Measurements from ENCODE around the gene COX8A.

GRCh38 chr11:63940786-63941185 lies 33.6 kb upstream of the COX8A start:
- TF ChIP-seq, protein P1, sequence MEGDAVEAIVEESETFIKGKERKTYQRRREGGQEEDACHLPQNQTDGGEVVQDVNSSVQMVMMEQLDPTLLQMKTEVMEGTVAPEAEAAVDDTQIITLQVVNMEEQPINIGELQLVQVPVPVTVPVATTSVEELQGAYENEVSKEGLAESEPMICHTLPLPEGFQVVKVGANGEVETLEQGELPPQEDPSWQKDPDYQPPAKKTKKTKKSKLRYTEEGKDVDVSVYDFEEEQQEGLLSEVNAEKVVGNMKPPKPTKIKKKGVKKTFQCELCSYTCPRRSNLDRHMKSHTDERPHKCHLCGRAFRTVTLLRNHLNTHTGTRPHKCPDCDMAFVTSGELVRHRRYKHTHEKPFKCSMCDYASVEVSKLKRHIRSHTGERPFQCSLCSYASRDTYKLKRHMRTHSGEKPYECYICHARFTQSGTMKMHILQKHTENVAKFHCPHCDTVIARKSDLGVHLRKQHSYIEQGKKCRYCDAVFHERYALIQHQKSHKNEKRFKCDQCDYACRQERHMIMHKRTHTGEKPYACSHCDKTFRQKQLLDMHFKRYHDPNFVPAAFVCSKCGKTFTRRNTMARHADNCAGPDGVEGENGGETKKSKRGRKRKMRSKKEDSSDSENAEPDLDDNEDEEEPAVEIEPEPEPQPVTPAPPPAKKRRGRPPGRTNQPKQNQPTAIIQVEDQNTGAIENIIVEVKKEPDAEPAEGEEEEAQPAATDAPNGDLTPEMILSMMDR (IDR thresholded peaks at IDR 0.05): no peak
- TF ChIP-seq EZH2phosphoT487 (IDR thresholded peaks at IDR 0.05): no peak

All from neural progenitor cell (in vitro differentiated cells).